Measurements from ENCODE around the gene EI24. TPM values are rescaled to one million over a fixed set of nuclear protein-coding genes. Genes with fewer than 3 reads are reported as not detected.

Gene EI24
- total RNA-seq, 1 experiment from 2014 or later, result 151 TPM

GRCh38 chr11:125532668-125533067 lies 36.6 kb upstream of the EI24 start:
- no peak overlapping the region for H3K56ac ChIP-seq (ENCODE audit: insufficient read length, low read depth, low read length)
- H3K4me2 ChIP-seq (ENCODE audit: insufficient read depth, insufficient read length, low read length), result no peak overlapping the region
- H3K14ac ChIP-seq (ENCODE audit: insufficient read depth, low read length), result no peak overlapping the region
- H3K23me2 ChIP-seq (ENCODE audit: insufficient read length, low read depth, low read length, poor library complexity, severe bottlenecking), result no peaks in the 10 kb centered on the region
- no peak overlapping the region for H3T11ph ChIP-seq (ENCODE audit: low read length)
- no peak overlapping the region for H2BK120ac ChIP-seq (ENCODE audit: low read depth, low read length, poor library complexity, severe bottlenecking)
- H3K79me1 ChIP-seq (ENCODE audit: insufficient read depth, low read depth, low read length, poor library complexity, severe bottlenecking), result no peaks in the 10 kb centered on the region
- no peak overlapping the region for H3K18ac ChIP-seq (ENCODE audit: insufficient read length, low read depth, low read length)
- H2AFZ ChIP-seq (ENCODE audit: low read length), result no peak overlapping the region
- H3K4ac ChIP-seq (ENCODE audit: low read depth, low read length), result no peak overlapping the region
- WGBS (ENCODE audit: extremely low coverage, insufficient read length, low lambda C conversion rate), result no CpG with 5 or more reads among the region's 3 CpGs
- H3K27ac Mint-ChIP-seq, result no peak overlapping the region
- no peak overlapping the region for H4K5ac ChIP-seq (ENCODE audit: insufficient read length, low read depth, low read length)
- no peak overlapping the region for H2AK5ac ChIP-seq (ENCODE audit: insufficient read length, low read length)
- no peak for DNase-seq
- no peaks in the 10 kb centered on the region for H3K9me3 ChIP-seq (ENCODE audit: control insufficient read depth, low read depth, low read length)
- no peaks in the 10 kb centered on the region for H3K79me2 ChIP-seq (ENCODE audit: insufficient read depth, low read length)
- no peaks in the 10 kb centered on the region for H3K27me3 ChIP-seq (ENCODE audit: insufficient read depth, low read length)
- H2BK20ac ChIP-seq (ENCODE audit: low read depth, low read length, poor library complexity, severe bottlenecking), result no peak overlapping the region
- H3K27ac ChIP-seq (ENCODE audit: insufficient read length, low read depth, low read length), result no peak overlapping the region
- H3K4me1 Mint-ChIP-seq, result peaks cover 6 to 8% of the 10 kb centered on the region in 2 experiments
- H3K9ac ChIP-seq (ENCODE audit: extremely low read depth, insufficient read length, low read length), result no peak overlapping the region
- peaks cover 4 to 8% of the 10 kb centered on the region in 2 experiments for H3K9me3 Mint-ChIP-seq
- H2BK15ac ChIP-seq (ENCODE audit: low read depth, low read length), result no peak overlapping the region
- H3K36me3 Mint-ChIP-seq (ENCODE audit: insufficient read depth in 1 of 3, low read depth in 3 of 3), result peaks cover 4 to 11% (median 4%) of the 10 kb centered on the region in 3 experiments; a peak in 3 of 7 replicates
- no peak overlapping the region for H3K4me3 Mint-ChIP-seq
- no peak overlapping the region for H4K8ac ChIP-seq (replicated peaks; ENCODE audit: insufficient read length, low read depth, low read length)
- no peak overlapping the region for H2BK5ac ChIP-seq (ENCODE audit: insufficient read length, low read length)
- H4K20me1 ChIP-seq (ENCODE audit: control insufficient read depth, insufficient read depth, insufficient read length), result no peaks in the 10 kb centered on the region
- H4K91ac ChIP-seq (ENCODE audit: insufficient read length, low read depth, low read length), result no peak overlapping the region
- no peak overlapping the region for H3K23ac ChIP-seq (ENCODE audit: insufficient read length, low read depth, low read length)
- H2BK12ac ChIP-seq (ENCODE audit: insufficient read length, low read depth, low read length), result no peak overlapping the region
- no peaks in the 10 kb centered on the region for H3K27me3 Mint-ChIP-seq (ENCODE audit: low read depth)
- H3K4me1 ChIP-seq (ENCODE audit: insufficient read depth, low read length), result no peaks in the 10 kb centered on the region
- TF ChIP-seq CTCF (conservative IDR thresholded peaks at IDR 0.05), result no peak

All from H9 (cell line).